K562 (cell line): ENCODE measurements around the gene ZNF24. TPM values are rescaled to one million over a fixed set of nuclear protein-coding genes. Genes with fewer than 3 reads are reported as not detected.

Experiments used
- BRCA1 ChIP-seq, 2 experiments: fragments of 450-650 bp in 1 of 2; sonication (generic) in 1 of 2; formaldehyde crosslinking in 1 of 2; IDR thresholded peaks; 2 replicates each; pipeline versions ENCODE4 v1.5.0 to v1.6.1; 2017 to 2020; ENCODE audit warnings: mild to moderate bottlenecking in 1 of 2, missing genetic modification reagents in 1 of 2
- CBX5 ChIP-seq: IDR thresholded peaks from 2 replicates; pipeline ENCODE4 v1.6.1; 2014; ENCODE audit warnings: low read depth, borderline replicate concordance
- CSDE1 ChIP-seq, 2 experiments: fragments of 450-650 bp; IDR thresholded peaks; 2 replicates each; pipeline ENCODE4 v1.6.1; 2016; ENCODE audit warnings: mild to moderate bottlenecking in 1 of 2
- EGR1 ChIP-seq: fragments of 450-650 bp; conservative IDR thresholded peaks from 2 replicates; pipeline ENCODE4 v1.6.1; 2017; ENCODE audit warnings: mild to moderate bottlenecking
- EP300 ChIP-seq: IDR thresholded peaks from 2 replicates; pipeline ENCODE4 v1.6.1; 2012; ENCODE audit warnings: low read length, improper control_type of control experiment
- FOXM1 ChIP-seq, 2 experiments: fragments of 450-650 bp in 1 of 2; sonication (generic) in 1 of 2; formaldehyde crosslinking in 1 of 2; IDR thresholded peaks; 2 replicates each; pipeline versions ENCODE4 v1.6.1 to v1.9.0; 2017 to 2022; ENCODE audit warnings: low read depth in 2 of 2, mild to moderate bottlenecking in 2 of 2, missing genetic modification reagents in 1 of 2, moderate library complexity in 1 of 2
- HNRNPH1 ChIP-seq: fragments of 200-400 bp; formaldehyde crosslinking; optimal IDR thresholded peaks from 2 replicates; pipeline ENCODE3; 2017; ENCODE audit warnings: low read depth, mild to moderate bottlenecking, low read length, moderate library complexity
- JUN ChIP-seq, 2 experiments: sonication (generic) in 1 of 2; formaldehyde crosslinking in 1 of 2; IDR thresholded peaks; 2 replicates each; pipeline versions ENCODE4 v1.6.1 to v1.8.0; 2012 to 2022; ENCODE audit warnings: borderline replicate concordance in 2 of 2, mild to moderate bottlenecking in 2 of 2, improper control_type of control experiment in 1 of 2, low read depth in 1 of 2, low read length in 1 of 2, missing genetic modification reagents in 1 of 2
- JUNB ChIP-seq: fragments of 450-650 bp; formaldehyde crosslinking; conservative IDR thresholded peaks from 2 replicates; pipeline ENCODE4 v1.4.0; 2020; ENCODE audit warnings: mild to moderate bottlenecking
- NONO ChIP-seq, 2 experiments: fragments of 200-400 bp in 1 of 2; fragments of 450-650 bp in 1 of 2; formaldehyde crosslinking in 1 of 2; IDR thresholded peaks; 2 replicates each; pipeline ENCODE4 v1.6.1; 2017; ENCODE audit warnings: low read depth in 2 of 2, mild to moderate bottlenecking in 2 of 2, moderate library complexity in 2 of 2, low read length in 1 of 2
- NUFIP1 ChIP-seq: fragments of 450-650 bp; IDR thresholded peaks from 2 replicates; pipeline ENCODE4 v1.6.1; 2018; ENCODE audit not compliant: partially characterized antibody
- PHTF2 ChIP-seq: fragments of 250-450 bp; sonication (Bioruptor Pico); IDR thresholded peaks from 2 replicates; pipeline ENCODE4 v1.5.0; 2021; ENCODE audit warnings: mild to moderate bottlenecking
- PML ChIP-seq: IDR thresholded peaks from 2 replicates; pipeline ENCODE4 v1.6.1; 2012; ENCODE audit warnings: low read length, inconsistent platforms
- SIRT6 ChIP-seq: IDR thresholded peaks from one replicate; pipeline ENCODE4 v1.6.1; 2012; ENCODE audit warnings: low read depth, mild to moderate bottlenecking, control low read depth, inconsistent platforms, low read length, moderate library complexity
- SNIP1 ChIP-seq: fragments of 450-650 bp; IDR thresholded peaks from 2 replicates; pipeline ENCODE4 v1.7.1; 2017; ENCODE audit warnings: low read depth, mild to moderate bottlenecking
- VEZF1 ChIP-seq: fragments of 200-800 bp; sonication (Bioruptor generic); IDR thresholded peaks from 2 replicates; pipeline ENCODE4 v1.6.1; 2017; ENCODE audit warnings: missing genetic modification characterization, missing compliant biosample characterization
- ZFX ChIP-seq: sonication (generic); formaldehyde crosslinking; IDR thresholded peaks from 2 replicates; pipeline ENCODE4 v1.8.0; 2022; ENCODE audit warnings: mild to moderate bottlenecking, missing genetic modification reagents, moderate library complexity
- ZNF121 ChIP-seq: sonication (generic); formaldehyde crosslinking; conservative IDR thresholded peaks from 2 replicates; pipeline ENCODE4 v1.8.0; 2022; ENCODE audit warnings: missing genetic modification reagents
- ZNF24 ChIP-seq: fragments of 450-650 bp; IDR thresholded peaks from 2 replicates; pipeline ENCODE4 v1.6.1; 2016
- ZNF589 ChIP-seq: fragments of 200-800 bp; sonication (Bioruptor generic); IDR thresholded peaks from 2 replicates; pipeline ENCODE4 v1.6.1; 2016; ENCODE audit warnings: low read depth, missing genetic modification characterization, missing compliant biosample characterization
- ZNF696 ChIP-seq: fragments of 250-450 bp; sonication (Bioruptor Pico); conservative IDR thresholded peaks from 2 replicates; pipeline ENCODE4 v1.4.0; 2020; ENCODE audit warnings: mild to moderate bottlenecking, moderate library complexity
- ZNF785 ChIP-seq: fragments of 250-450 bp; sonication (Bioruptor Pico); IDR thresholded peaks from 2 replicates; pipeline ENCODE4 v1.4.0; 2020; ENCODE audit warnings: mild to moderate bottlenecking
- polyA plus RNA-seq, 8 experiments: library from polyadenylated mRNA; depleted of rRNA in 4 of 8; stranded (reverse) in 5 of 8; unstranded in 3 of 8; fragments of >200 nt; fragmentation: Nextera tagmentation in 2 of 8; fragmentation: Illumina TruSeq in 1 of 8; extraction: Ambion mirVana in 2 of 8; extraction: Trizol in 1 of 8; gene quantifications; 2 replicates each; pipeline versions ENCODE4 v1.2.1 to v1.2.3, GENCODE V29; 2011 to 2014; ENCODE audit warnings: inconsistent platforms in 1 of 8, missing spikeins in 1 of 8
- total RNA-seq, 7 experiments: library from RNA; depleted of rRNA in 6 of 7; stranded (reverse); fragments of >200 nt in 6 of 7; fragmentation: Illumina TruSeq in 2 of 7; extraction: Trizol in 2 of 7; gene quantifications; 2 replicates each; pipeline versions ENCODE4 v1.2.1 to v1.2.3, GENCODE V29; 2011 to 2021; ENCODE audit warnings: low replicate concordance in 1 of 7
- TF ChIP-seq, protein P1 (sequence below), 2 experiments: IDR thresholded peaks; 2 replicates each; pipeline ENCODE4 v1.6.1; 2011; ENCODE audit warnings: borderline replicate concordance in 1 of 2, control low read depth in 1 of 2, low read depth in 1 of 2, low read length in 1 of 2, mild to moderate bottlenecking in 1 of 2, mixed read lengths in 1 of 2, moderate library complexity in 1 of 2; ENCODE audit not compliant: insufficient read depth in 1 of 2, insufficient read length in 1 of 2, poor library complexity in 1 of 2, severe bottlenecking in 1 of 2; ENCODE audit errors: extremely low read depth in 1 of 2
- TF ChIP-seq, protein P2 (sequence below): fragments of 250-450 bp; sonication (Bioruptor Pico); IDR thresholded peaks from 2 replicates; pipeline ENCODE4 v1.4.0; 2020; ENCODE audit warnings: mild to moderate bottlenecking

The ZNF24 gene
- total and polyA plus RNA-seq, 9 of the 15 experiments (the other 6 are each of a cell fraction or from before 2014, with no cell fraction given): 35.7 to 72.8 (median 54.1) TPM

GRCh38 chr18:35290094-35290735, 54.0 kb downstream of the ZNF24 start, which contains the start of gene ZSCAN30 (continued):
- TF ChIP-seq, protein P1, sequence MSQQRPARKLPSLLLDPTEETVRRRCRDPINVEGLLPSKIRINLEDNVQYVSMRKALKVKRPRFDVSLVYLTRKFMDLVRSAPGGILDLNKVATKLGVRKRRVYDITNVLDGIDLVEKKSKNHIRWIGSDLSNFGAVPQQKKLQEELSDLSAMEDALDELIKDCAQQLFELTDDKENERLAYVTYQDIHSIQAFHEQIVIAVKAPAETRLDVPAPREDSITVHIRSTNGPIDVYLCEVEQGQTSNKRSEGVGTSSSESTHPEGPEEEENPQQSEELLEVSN (IDR thresholded peaks at IDR 0.05; ENCODE audit: borderline replicate concordance in 1 of 2, extremely low read depth in 1 of 2, insufficient read depth in 1 of 2, insufficient read length in 1 of 2, low read depth in 1 of 2, low read length in 1 of 2, poor library complexity in 1 of 2, severe bottlenecking in 1 of 2): peak in 1 of 2 experiments; percentile 43
- no peak for TF ChIP-seq HNRNPH1
- peak; percentile 95 for TF ChIP-seq SNIP1
- TF ChIP-seq ZNF121 (CRISPR knock-in tag): no peak
- peak in 1 of 2 experiments; percentile 76; a peak in 1 of 4 replicates for TF ChIP-seq NONO (IDR thresholded peaks at IDR 0.05; ENCODE audit: low read depth in 2 of 2, low read length in 1 of 2)
- peak; percentile 77 for TF ChIP-seq JUN (IDR thresholded peaks at IDR 0.05; ENCODE audit: borderline replicate concordance, low read depth, low read length)
- 0 out of 2 replicates have a peak, but pooled peaks have one; percentile 87 for TF ChIP-seq JUN (CRISPR knock-in tag; IDR thresholded peaks at IDR 0.05; ENCODE audit: borderline replicate concordance)
- TF ChIP-seq SIRT6: no peak
- TF ChIP-seq ZNF696 (CRISPR knock-in tag): 0 out of 2 replicates have a peak, but pooled peaks have one; percentile 25
- no peak for TF ChIP-seq ZNF785 (CRISPR knock-in tag)
- peak; percentile 52; the same call in 1 of the 2 replicates for TF ChIP-seq EP300
- TF ChIP-seq, protein P2, sequence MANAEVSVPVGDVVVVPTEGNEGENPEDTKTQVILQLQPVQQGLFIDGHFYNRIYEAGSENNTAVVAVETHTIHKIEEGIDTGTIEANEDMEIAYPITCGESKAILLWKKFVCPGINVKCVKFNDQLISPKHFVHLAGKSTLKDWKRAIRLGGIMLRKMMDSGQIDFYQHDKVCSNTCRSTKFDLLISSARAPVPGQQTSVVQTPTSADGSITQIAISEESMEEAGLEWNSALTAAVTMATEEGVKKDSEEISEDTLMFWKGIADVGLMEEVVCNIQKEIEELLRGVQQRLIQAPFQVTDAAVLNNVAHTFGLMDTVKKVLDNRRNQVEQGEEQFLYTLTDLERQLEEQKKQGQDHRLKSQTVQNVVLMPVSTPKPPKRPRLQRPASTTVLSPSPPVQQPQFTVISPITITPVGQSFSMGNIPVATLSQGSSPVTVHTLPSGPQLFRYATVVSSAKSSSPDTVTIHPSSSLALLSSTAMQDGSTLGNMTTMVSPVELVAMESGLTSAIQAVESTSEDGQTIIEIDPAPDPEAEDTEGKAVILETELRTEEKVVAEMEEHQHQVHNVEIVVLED (CRISPR knock-in tag): no peak
- TF ChIP-seq ZNF589 (CRISPR knock-in tag): peak; percentile 61; the same call in 1 of the 2 replicates
- no peak for TF ChIP-seq JUNB
- TF ChIP-seq ZNF24: peak; percentile 57; the same call in 1 of the 2 replicates
- TF ChIP-seq CBX5: peak; percentile 50; the same call in 1 of the 2 replicates
- TF ChIP-seq PHTF2 (CRISPR knock-in tag): no peak
- TF ChIP-seq PML: peak; percentile 66; the same call in 1 of the 2 replicates
- TF ChIP-seq VEZF1: peak; percentile 93
- no peak for TF ChIP-seq NUFIP1
- TF ChIP-seq ZFX (CRISPR knock-in tag): peak; percentile 99
- TF ChIP-seq BRCA1 (IDR thresholded peaks at IDR 0.05): no peak
- TF ChIP-seq BRCA1 (CRISPR knock-in tag; IDR thresholded peaks at IDR 0.05): 0 out of 2 replicates have a peak, but pooled peaks have one; percentile 23
- TF ChIP-seq CSDE1 (IDR thresholded peaks at IDR 0.05): peak in 1 of 2 experiments; percentile 52; a peak in 1 of 4 replicates
- TF ChIP-seq FOXM1 (IDR thresholded peaks at IDR 0.05; ENCODE audit: low read depth): peak; percentile 74
- TF ChIP-seq FOXM1 (CRISPR knock-in tag; IDR thresholded peaks at IDR 0.05; ENCODE audit: low read depth): peak; percentile 68; the same call in 1 of the 2 replicates
- peak; percentile 87 for TF ChIP-seq EGR1
